Measurements from ENCODE around the gene NKX2-1. TPM values are rescaled to one million over a fixed set of nuclear protein-coding genes. Genes with fewer than 3 reads are reported as not detected.

Gene NKX2-1
- total and polyA plus RNA-seq, 2 of the 13 experiments (the other 11 are each of a cell fraction or from before 2014, with no cell fraction given) = not detected

- TF ChIP-seq AKNA (CRISPR knock-in tag; IDR thresholded peaks at IDR 0.05; ENCODE audit: borderline replicate concordance) (no peak), SIX1 (CRISPR knock-in tag; IDR thresholded peaks at IDR 0.05; ENCODE audit: borderline replicate concordance) (no peak), ZNF276 (CRISPR knock-in tag; IDR thresholded peaks at IDR 0.05; ENCODE audit: low read depth) (0 out of 2 replicates have a peak, but pooled peaks have one; percentile 26), SUZ12 (IDR thresholded peaks at IDR 0.05; ENCODE audit: low read depth, low read length) (0 out of 2 replicates have a peak, but pooled peaks have one; percentile 18), ZFP36L2 (CRISPR knock-in tag; IDR thresholded peaks at IDR 0.05) (no peak), MTF1 (CRISPR knock-in tag; IDR thresholded peaks at IDR 0.05) (no peak), ZNF605 (CRISPR knock-in tag; IDR thresholded peaks at IDR 0.05) (no peak), TCF7 (IDR thresholded peaks at IDR 0.05; ENCODE audit: low read depth) (no peak), ZNF580 (CRISPR knock-in tag; IDR thresholded peaks at IDR 0.05; ENCODE audit: borderline replicate concordance, low read depth) (no peak), ZNF724P (CRISPR knock-in tag; IDR thresholded peaks at IDR 0.05; ENCODE audit: borderline replicate concordance) (no peak), ZNF629 (CRISPR knock-in tag; conservative IDR thresholded peaks at IDR 0.05) (no peak), ZNF205 (CRISPR knock-in tag; IDR thresholded peaks at IDR 0.05) (no peak), PAX8 (CRISPR knock-in tag; IDR thresholded peaks at IDR 0.05; ENCODE audit: borderline replicate concordance) (0 out of 2 replicates have a peak, but pooled peaks have one; percentile 73), HMGXB4 (CRISPR knock-in tag; IDR thresholded peaks at IDR 0.05; ENCODE audit: borderline replicate concordance in 1 of 2, low read depth in 1 of 2) (peak; percentile 61 to 64; a peak in 2 of 4 replicates), ZNF484 (CRISPR knock-in tag; IDR thresholded peaks at IDR 0.05; ENCODE audit: borderline replicate concordance, low read depth) (no peak)
Observed at GRCh38 chr14:36520601-36521525, 831 bp upstream of the NKX2-1 start (continued).

Data from HepG2 (cell line).